ENCODE results near the gene NOS3.
A peak's percentile ranks its signal among the peaks of the same experiment; 100 is the strongest.

Gene NOS3

DNA sequence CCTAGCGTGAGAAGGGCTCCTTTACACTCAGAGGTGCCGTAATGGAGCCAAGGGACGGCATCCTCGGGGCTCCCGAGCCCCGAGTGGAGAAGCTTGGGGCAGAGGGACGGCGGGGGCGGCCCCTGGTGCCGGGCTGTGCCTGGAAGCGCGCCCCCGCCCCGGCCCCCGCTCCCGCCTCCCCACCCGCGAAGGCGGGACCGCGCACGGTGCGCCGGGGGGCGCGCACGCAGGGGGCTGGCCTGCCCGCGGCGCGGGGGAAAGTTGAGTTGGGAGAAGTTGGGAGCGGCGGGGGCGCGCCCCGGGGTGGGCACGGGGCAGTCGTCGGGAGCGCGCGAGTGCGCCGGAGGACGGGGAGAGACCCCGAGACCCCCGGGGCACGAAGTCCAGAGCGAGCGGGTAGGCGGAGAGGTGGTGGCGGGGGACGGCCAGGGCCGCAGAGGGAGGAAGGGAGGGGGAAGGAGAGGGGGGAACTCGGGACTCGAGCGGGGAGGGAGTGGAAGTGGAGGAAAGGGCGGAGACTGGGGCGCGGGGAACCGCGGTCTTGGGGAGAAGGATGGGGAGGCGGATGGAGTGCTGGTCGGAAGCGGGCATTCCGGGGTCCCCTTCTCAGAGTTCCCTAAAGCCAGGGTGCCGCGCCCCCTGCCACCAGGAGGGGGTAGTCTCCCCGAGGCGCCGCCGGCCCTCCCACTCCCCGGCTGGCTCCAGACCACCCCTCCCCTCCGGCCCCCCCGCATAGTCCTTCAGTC lies 68.7 kb downstream of the NOS3 start, which contains the start of gene SLC4A2:
Gene SLC4A2 (plus strand): TSS at position 223 of the 746 bp plus-strand sequence. CDS start 2,399 bp downstream, outside the sequence.
- DNase-seq (peak; percentile 82), ATAC-seq (peak; percentile 12)
- no peaks in the 10 kb centered on the region for H3K9me3 Mint-ChIP-seq
- H3K4me3 Mint-ChIP-seq: peak within 1 kb of the TSS; percentile 90
- H3K36me3 Mint-ChIP-seq (ENCODE audit: low read depth): no peaks in the 10 kb centered on the region
- peak within 1 kb of the TSS; percentile 95 for H3K27ac Mint-ChIP-seq
- H3K4me1 Mint-ChIP-seq: peaks cover 37% of the 10 kb centered on the region
- no peaks in the 10 kb centered on the region for H3K27me3 Mint-ChIP-seq

DNA sequence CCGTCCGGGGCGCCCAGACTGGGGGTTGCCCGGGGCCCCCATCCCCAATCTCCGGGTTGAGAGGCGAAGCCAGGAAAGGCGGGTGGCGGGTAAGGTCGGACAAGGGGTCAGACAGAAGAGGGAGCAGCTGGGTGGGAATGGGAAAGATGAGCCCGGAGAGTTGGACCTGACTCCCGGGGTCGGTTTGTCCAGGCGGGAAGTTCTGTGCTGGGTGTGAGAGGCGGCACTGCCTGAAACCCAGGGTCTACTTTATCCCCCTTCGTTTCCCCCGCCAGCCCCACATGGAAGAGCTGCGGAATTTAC lies 69.2 kb downstream of the NOS3 start:
- Mint-ChIP-seq H3K36me3 (ENCODE audit: low read depth) (no peaks in the 10 kb centered on the region), H3K4me3 (peak overlapping the region; percentile 90), H3K27me3 (no peaks in the 10 kb centered on the region), H3K9me3 (no peaks in the 10 kb centered on the region), H3K27ac (no peak overlapping the region), H3K4me1 (peaks cover 37% of the 10 kb centered on the region)
- DNase-seq: no peak
- ATAC-seq: no peak

DNA sequence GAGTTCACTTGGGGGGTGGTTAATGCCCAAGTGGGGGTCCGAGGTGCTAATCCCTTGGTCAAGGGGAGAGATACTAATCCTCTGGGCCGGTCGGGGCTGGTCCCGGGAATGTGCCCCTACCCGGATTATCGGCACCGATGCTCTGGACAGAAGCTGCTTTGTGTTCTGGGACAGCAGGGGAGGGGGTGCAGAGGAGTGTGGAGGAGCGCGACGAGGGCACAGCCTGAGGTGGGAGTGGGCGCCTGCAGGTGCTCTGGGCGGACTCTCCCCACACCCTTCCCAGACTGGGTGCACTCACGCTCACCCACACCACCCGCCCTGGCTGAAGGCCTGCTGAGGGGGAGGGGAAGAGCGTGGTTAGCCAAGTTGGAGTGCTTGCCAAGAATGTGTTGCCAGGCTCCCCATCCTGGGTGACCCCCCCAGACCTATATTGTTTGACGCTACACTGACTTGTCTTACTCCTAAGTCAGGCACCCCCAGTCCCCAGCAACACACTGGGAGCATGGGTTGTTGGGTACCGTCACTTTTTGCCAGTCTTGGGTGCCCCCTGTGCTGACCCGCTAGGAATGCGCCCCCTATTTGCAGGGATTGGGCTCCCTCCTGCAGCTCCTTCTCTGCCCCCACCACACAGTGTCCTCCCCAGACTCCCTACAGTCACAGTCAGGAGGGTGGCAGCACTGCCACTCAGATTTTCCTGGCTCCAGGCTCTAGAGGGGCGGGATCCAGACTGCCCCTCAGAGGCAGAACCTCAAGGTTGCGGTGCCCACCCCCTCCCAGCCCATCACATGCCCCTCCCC lies 69.8 kb downstream of the NOS3 start:
- DNase-seq (peak; percentile 35), ATAC-seq (no peak)
- Mint-ChIP-seq H3K36me3 (ENCODE audit: low read depth) (peaks cover 3% of the 10 kb centered on the region), H3K27ac (peak overlapping the region; percentile 35), H3K27me3 (no peaks in the 10 kb centered on the region), H3K9me3 (no peaks in the 10 kb centered on the region), H3K4me3 (peak overlapping the region; percentile 90), H3K4me1 (peaks cover 37% of the 10 kb centered on the region)

DNA sequence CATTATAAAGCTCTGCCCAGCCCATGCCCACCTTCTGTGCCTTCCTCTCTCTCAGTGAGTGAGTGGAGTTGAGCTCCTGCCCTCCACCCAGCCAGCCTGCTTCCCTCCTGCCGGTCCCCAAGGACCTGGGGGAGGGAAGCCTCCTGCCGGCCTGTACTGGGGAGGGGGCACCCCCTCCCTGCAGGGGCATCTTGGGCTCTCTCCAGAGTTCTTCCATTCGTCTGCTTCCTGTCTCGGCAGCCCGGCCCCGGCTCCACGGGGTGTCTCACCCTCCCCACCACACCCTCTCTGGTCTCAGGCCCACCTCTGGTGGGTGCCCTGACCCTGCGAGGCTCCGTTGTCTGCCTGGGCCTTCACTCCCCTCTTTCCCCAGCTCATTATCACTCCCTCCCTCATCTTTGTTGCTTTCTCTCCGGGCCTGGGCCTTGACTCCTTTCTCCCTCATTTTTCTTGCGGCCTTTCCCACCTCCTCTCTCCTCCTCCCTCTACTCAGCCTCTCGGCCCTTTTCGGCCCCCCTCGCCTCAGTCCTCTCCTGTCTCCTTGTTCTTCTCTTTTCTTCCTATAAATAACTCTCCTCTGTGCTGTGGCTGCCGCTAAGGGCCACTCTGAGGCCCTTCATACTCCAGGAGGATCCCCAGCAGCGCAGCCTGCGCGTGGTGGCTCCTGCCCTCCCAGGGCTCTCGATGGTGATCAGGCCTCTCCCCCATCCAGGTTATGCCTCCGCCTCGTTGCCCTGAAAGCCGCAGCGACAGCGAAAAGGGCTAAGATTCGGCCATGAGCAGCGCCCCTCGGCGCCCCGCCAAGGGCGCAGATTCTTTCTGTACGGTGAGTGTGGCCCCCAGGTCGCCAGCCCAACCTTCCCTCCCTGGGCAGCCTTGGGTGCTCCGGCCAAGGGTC lies 70.6 kb downstream of the NOS3 start:
- DNase-seq: no peak
- Mint-ChIP-seq H3K4me3 (peak overlapping the region; percentile 90), H3K9me3 (no peaks in the 10 kb centered on the region), H3K27me3 (no peaks in the 10 kb centered on the region), H3K27ac (peak overlapping the region; percentile 35), H3K36me3 (ENCODE audit: low read depth) (peaks cover 3% of the 10 kb centered on the region), H3K4me1 (peaks cover 34% of the 10 kb centered on the region)
- no peak for ATAC-seq

DNA sequence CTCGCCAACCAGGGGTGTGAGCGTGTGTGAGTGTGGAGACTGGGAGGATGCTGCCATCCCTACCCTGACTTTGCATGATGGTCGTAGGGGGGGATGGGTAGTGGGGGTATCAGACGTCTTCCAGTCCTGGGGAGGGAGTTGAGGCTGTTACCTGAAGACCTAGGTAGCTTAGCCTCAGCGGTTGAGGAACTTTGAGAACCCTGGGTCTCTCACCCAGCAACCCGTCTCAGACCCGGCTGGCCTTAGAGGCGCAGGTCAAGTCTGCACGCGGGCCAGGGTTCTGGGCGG lies 71.2 kb downstream of the NOS3 start:
- ATAC-seq (no peak), DNase-seq (no peak)
- Mint-ChIP-seq H3K36me3 (ENCODE audit: low read depth) (peaks cover 3% of the 10 kb centered on the region), H3K4me3 (peak overlapping the region; percentile 90), H3K4me1 (peaks cover 29% of the 10 kb centered on the region), H3K9me3 (no peaks in the 10 kb centered on the region), H3K27ac (no peak overlapping the region), H3K27me3 (no peaks in the 10 kb centered on the region)

DNA sequence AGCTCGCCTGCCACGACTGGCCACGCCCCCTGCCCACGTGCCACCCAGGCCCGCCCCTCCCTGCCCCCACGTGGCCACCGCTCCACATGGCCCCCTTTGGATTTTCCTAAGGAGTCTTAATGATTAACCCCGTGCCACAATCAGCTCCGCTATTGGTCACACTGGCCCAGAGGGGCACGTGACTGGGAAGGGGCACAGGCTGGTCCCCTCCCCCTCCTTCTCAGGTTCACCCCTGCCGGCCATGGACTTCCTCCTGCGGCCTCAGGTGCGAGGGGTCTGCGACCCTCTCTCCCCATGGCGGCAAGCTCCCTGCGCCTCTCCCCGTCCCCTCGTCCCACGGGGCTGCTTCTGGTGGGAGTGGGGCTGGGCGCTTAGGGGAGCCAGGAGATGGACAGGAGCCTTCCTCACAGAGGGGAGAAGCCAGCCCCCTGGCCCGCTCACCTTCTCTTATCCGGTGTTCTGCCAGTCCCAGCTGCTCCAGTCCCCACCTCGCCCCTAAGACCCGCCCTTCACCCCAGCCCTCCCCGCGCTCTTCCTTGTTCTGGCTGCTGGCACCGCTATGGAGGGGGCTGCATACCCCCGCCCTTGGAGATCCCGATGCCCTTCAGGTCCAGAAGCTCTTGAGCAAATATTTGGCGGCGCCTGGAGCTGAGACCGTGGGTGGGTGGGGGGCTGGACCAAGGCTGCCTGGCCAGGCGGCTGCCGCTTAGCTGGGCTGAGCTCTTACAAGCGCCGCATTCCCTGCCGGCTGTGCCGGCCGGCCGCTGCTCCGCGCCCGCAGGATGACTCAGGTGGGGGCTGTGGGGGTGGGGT lies 71.8 kb downstream of the NOS3 start:
- DNase-seq (no peak), ATAC-seq (no peak)
- Mint-ChIP-seq H3K27ac (no peak overlapping the region), H3K9me3 (no peaks in the 10 kb centered on the region), H3K4me1 (peaks cover 24% of the 10 kb centered on the region), H3K4me3 (no peak overlapping the region), H3K36me3 (ENCODE audit: low read depth) (peaks cover 6% of the 10 kb centered on the region), H3K27me3 (no peaks in the 10 kb centered on the region)

DNA sequence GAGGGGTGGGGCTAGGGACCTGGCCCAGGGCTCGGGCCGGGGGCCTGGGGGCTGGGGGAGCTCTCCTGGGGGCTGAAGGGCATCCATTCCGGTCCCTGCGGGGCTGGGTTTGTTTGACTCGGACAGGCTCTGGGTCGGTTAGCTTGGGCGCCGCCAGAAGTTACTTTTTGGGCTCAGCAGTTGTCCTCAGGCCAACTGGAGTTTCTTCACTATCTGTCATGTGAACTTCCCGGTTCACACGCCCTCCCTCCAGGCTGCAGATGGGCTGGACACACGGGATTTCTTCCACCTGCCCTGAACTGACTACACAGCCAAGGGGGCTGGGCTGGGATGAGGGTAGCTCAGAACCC lies 72.4 kb downstream of the NOS3 start:
- no peaks in the 10 kb centered on the region for H3K9me3 Mint-ChIP-seq
- H3K4me3 Mint-ChIP-seq: no peak overlapping the region
- no peak overlapping the region for H3K27ac Mint-ChIP-seq
- no peaks in the 10 kb centered on the region for H3K27me3 Mint-ChIP-seq
- peaks cover 24% of the 10 kb centered on the region for H3K4me1 Mint-ChIP-seq
- no peak for ATAC-seq
- peaks cover 6% of the 10 kb centered on the region for H3K36me3 Mint-ChIP-seq (ENCODE audit: low read depth)
- no peak for DNase-seq
